Sigmoid colon (tissue), 4 donors: ENCODE data around the gene STON2.

ENCODE experiments used
- CTCF ChIP-seq, 4 experiments: fragments of 450-650 bp in 3 of 4; fragments of 200-600 bp in 1 of 4; IDR thresholded peaks; one replicate each; pipeline ENCODE4 v1.5.1; 2016 to 2019; ENCODE audit warnings: antibody characterized with exemption in 4 of 4, mild to moderate bottlenecking in 3 of 4, moderate library complexity in 2 of 4
- EP300 ChIP-seq, 4 donors: sonication (generic); formaldehyde crosslinking; IDR thresholded peaks; one replicate each; pipeline ENCODE4 v1.6.1; 2017; ENCODE audit warnings: antibody characterized with exemption in 4 of 4
- POLR2A ChIP-seq, 2 donors: fragments of 450-650 bp; IDR thresholded peaks; one replicate each; pipeline ENCODE4 v1.6.1; 2016; ENCODE audit warnings: antibody characterized with exemption in 2 of 2, mild to moderate bottlenecking in 2 of 2, moderate library complexity in 2 of 2
- POLR2AphosphoS5 ChIP-seq, 4 donors: sonication (generic); formaldehyde crosslinking; IDR thresholded peaks; one replicate each; pipeline ENCODE4 v1.6.1; 2017; ENCODE audit warnings: antibody characterized with exemption in 4 of 4

DNA sequence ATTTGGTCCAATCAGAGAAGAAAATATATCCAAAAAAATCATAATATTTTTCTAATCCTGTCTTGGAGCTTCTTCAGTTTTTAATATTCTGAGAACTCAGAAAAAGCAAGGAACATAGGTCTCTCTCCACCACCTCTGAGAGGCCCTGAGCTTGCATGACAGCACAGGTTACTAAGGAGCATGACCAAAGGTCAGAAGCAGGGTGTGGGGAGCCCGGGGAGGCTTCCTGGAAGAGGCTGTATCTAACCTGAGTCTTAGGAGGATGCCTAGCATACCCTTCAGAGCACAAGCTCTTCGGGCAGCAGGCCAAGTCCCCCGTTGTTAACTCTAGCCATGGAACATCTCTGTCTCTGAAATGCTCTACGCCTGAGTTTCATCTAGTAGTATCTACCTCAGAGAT lies 15.7 kb upstream of the STON2 start:
- no peak for TF ChIP-seq CTCF (IDR thresholded peaks at IDR 0.05)
- TF ChIP-seq EP300 (IDR thresholded peaks at IDR 0.05), result no peak
- TF ChIP-seq POLR2A (IDR thresholded peaks at IDR 0.05), result no peak
- no peak for TF ChIP-seq POLR2AphosphoS5 (IDR thresholded peaks at IDR 0.05)
